Neutrophil (primary cell): ENCODE data around the gene OARD1.
A peak's percentile ranks its signal among the peaks of the same experiment; 100 is the strongest.

Experiments used
- H3K27ac ChIP-seq: fragments of 200-600 bp; sonication (generic); 2 replicates; pipeline ENCODE4 v1.5.1; 2016; ENCODE audit warnings: mild to moderate bottlenecking, moderate library complexity
- H3K27me3 ChIP-seq: fragments of 200-600 bp; sonication (generic); 2 replicates; pipeline ENCODE4 v1.6.0; 2016; ENCODE audit warnings: mild to moderate bottlenecking
- H3K36me3 ChIP-seq: fragments of 200-600 bp; sonication (generic); 2 replicates; pipeline ENCODE4 v1.5.1; 2017
- H3K4me1 ChIP-seq, 2 experiments: fragments of 200-600 bp in 1 of 2; sonication (generic) in 1 of 2; 1 replicate in 1 of 2; 2 replicates in 1 of 2; pipeline versions ENCODE4 v1.5.1 to v1.6.1; 2013 to 2016; ENCODE audit warnings: low read depth in 1 of 2, low read length in 1 of 2, mild to moderate bottlenecking in 1 of 2, moderate library complexity in 1 of 2; ENCODE audit not compliant: control insufficient read depth in 1 of 2, insufficient read depth in 1 of 2
- H3K4me3 ChIP-seq, 2 experiments: fragments of 200-600 bp in 1 of 2; sonication (generic) in 1 of 2; 1 replicate in 1 of 2; 2 replicates in 1 of 2; pipeline ENCODE4 v1.5.1; 2013 to 2016; ENCODE audit warnings: low read depth in 1 of 2, low read length in 1 of 2, mild to moderate bottlenecking in 1 of 2, moderate library complexity in 1 of 2
- H3K9me3 ChIP-seq: fragments of 200-600 bp; sonication (generic); 2 replicates; pipeline ENCODE4 v1.5.1; 2016
- TF ChIP-seq, protein P1 (sequence below): fragments of 200-600 bp; sonication (generic); IDR thresholded peaks from 2 replicates; pipeline ENCODE4 v1.5.1; 2016; ENCODE audit warnings: antibody characterized with exemption

Gene OARD1

DNA sequence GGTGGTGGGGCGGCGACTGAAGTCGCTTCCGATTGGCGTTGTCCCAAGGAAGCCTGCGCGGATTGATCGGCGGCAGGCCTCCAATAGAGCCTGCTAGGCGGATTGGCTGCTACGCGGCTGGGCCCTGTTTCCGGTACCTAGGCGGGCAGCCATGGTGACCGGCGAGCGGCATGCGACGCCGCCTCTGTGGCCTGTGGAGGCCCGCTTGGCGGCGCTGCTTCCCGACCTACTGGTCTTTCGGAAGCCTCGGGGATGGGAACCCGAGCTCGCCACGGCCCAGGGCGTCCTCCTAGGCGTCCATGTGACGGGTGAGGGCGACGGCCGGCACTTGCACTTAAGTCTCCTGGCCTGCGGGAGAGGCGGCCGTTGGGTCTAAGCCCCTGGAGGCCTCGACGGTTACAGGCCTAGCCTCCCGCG, 28.7 kb upstream of the OARD1 start:
- H3K9me3 ChIP-seq = no peaks in the 10 kb centered on the region
- no peaks in the 10 kb centered on the region for H3K4me1 ChIP-seq
- peaks cover 68% of the 10 kb centered on the region for H3K36me3 ChIP-seq
- no peaks in the 10 kb centered on the region for H3K27me3 ChIP-seq
- TF ChIP-seq, protein P1, sequence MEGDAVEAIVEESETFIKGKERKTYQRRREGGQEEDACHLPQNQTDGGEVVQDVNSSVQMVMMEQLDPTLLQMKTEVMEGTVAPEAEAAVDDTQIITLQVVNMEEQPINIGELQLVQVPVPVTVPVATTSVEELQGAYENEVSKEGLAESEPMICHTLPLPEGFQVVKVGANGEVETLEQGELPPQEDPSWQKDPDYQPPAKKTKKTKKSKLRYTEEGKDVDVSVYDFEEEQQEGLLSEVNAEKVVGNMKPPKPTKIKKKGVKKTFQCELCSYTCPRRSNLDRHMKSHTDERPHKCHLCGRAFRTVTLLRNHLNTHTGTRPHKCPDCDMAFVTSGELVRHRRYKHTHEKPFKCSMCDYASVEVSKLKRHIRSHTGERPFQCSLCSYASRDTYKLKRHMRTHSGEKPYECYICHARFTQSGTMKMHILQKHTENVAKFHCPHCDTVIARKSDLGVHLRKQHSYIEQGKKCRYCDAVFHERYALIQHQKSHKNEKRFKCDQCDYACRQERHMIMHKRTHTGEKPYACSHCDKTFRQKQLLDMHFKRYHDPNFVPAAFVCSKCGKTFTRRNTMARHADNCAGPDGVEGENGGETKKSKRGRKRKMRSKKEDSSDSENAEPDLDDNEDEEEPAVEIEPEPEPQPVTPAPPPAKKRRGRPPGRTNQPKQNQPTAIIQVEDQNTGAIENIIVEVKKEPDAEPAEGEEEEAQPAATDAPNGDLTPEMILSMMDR = peak; percentile 29
- no peak overlapping the region for H3K4me3 ChIP-seq
- peak overlapping the region; percentile 46 for H3K27ac ChIP-seq

- Histone ChIP-seq H3K27ac (peak overlapping the region; percentile 28), H3K4me1 (no peaks in the 10 kb centered on the region), H3K27me3 (no peaks in the 10 kb centered on the region), H3K4me3 (no peak overlapping the region), H3K36me3 (peaks cover 87% of the 10 kb centered on the region), H3K9me3 (no peaks in the 10 kb centered on the region)
- TF ChIP-seq, protein P1 = no peak
Observed at GRCh38 chr6:41098366-41098765, 26.2 kb upstream of the OARD1 start.

DNA sequence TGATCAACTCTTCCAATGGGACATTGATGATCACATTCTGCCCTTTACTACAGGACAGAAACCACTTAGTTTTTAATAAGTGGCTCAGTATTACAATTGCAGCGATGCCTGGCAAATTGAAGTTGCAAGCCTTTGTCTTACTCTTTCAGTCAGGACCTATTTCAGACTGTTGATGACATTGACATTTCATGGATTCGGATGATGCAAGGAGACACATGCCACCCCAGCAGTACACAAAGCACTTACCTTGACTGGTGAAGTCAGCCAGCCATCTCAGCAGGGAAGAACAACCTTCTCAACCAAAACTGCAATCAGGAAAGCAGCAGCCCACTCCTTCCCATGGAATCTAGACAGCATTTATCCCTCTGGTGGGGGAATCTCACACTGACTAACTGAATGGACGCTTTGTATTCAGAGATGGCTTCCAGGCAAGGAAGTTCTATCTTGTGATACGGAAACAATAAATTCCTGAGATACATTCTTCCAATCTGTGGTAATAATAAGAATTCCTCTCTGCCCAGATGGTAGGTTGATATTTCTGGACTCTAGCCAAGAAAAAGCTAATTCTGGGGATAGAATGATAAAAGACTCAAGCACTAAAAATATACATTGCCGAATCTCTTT, 25.4 kb upstream of the OARD1 start:
- H3K27me3 ChIP-seq = no peaks in the 10 kb centered on the region
- TF ChIP-seq, protein P1 = no peak
- H3K4me1 ChIP-seq = no peaks in the 10 kb centered on the region
- H3K36me3 ChIP-seq = peaks cover 95% of the 10 kb centered on the region
- no peak overlapping the region for H3K4me3 ChIP-seq
- peak overlapping the region; percentile 28 for H3K27ac ChIP-seq
- H3K9me3 ChIP-seq = no peaks in the 10 kb centered on the region

- no peak overlapping the region for H3K4me3 ChIP-seq
- peaks cover 6 to 8% of the 10 kb centered on the region in 2 experiments for H3K4me1 ChIP-seq
- TF ChIP-seq, protein P1 = no peak
- no peak overlapping the region for H3K27ac ChIP-seq
- H3K36me3 ChIP-seq = peaks cover 100% of the 10 kb centered on the region
- H3K27me3 ChIP-seq = no peaks in the 10 kb centered on the region
- no peaks in the 10 kb centered on the region for H3K9me3 ChIP-seq
Observed at GRCh38 chr6:41093729-41094128, 21.6 kb upstream of the OARD1 start.

- Histone ChIP-seq H3K36me3 (peaks cover 97% of the 10 kb centered on the region), H3K9me3 (no peaks in the 10 kb centered on the region), H3K4me1 (peaks cover 6 to 8% of the 10 kb centered on the region in 2 experiments), H3K4me3 (no peak overlapping the region), H3K27ac (no peak overlapping the region), H3K27me3 (no peaks in the 10 kb centered on the region)
- TF ChIP-seq, protein P1 = no peak
Observed at GRCh38 chr6:41092421-41093140, 20.4 kb upstream of the OARD1 start.
